Non-pigmented ciliary epithelial cell (primary cell): ENCODE measurements around the gene LRGUK.
"Not testable (repeated sequence)": the region's sequence is repeated elsewhere in the genome, so short reads cannot be mapped to it uniquely, and the experiment has no call there.

Experiments used
- DNase-seq: peaks from one replicate; pipeline ENCODE4 v3.0.0-alpha.2; 2010; ENCODE audit warnings: low read depth

The LRGUK gene

DNA sequence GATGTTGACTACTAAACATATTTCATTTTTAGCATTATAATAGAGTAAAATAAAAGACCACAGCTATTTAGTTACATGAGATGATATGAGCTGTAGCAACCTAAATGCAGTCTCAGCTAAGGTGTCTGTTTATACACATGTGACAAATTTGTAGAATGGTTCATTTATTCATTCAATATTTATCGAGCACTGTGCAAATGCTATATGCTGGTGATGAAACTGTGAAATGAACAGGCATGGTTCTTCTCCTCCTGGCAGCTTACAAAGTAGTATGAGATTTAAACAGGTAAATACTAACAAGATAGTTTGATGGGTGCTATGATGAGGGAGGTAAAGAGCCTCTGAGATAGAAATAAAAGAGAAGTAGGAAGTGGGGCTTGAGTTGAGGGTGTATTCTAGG, 60.8 kb downstream of the LRGUK start:
- no peak for DNase-seq

DNA sequence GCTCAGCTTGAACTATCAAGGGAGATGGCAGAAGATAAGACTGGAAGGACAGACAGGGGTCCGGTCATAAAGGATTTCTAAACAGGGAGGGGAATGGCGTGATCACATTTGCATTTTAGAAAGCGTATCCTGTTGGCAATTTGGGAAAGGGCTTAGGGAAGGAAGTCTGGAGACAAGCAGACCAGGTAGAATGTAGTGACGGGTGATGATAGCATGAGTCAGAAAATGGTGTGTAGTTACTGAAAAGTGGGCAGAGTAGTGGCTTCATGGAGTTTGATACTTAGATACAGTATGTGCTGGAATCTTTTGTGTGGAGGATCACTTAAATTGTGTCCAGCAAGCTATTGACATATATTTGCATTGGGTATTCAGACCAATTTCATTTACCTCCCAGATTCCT, 61.2 kb downstream of the LRGUK start:
- no peak for DNase-seq

DNA sequence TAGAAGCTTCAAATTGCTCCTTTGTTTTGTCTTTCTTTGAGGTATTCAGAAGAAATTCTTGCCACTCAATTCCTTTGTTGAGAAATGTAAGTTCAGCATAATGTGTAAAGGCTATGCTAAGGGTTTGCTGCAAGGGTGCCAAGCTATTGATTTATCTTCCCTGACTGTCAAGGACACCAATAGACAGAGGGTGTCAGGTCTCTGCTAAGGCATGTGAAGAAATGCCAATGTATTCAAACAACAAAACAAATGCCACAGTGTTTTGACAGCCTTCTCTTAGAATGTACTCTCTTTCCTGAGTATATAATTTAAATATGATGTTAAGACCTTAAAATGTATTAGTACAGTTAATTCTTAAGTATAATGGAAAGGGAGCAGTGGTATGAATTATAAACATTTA, 62.4 kb downstream of the LRGUK start:
- no peak for DNase-seq

DNA sequence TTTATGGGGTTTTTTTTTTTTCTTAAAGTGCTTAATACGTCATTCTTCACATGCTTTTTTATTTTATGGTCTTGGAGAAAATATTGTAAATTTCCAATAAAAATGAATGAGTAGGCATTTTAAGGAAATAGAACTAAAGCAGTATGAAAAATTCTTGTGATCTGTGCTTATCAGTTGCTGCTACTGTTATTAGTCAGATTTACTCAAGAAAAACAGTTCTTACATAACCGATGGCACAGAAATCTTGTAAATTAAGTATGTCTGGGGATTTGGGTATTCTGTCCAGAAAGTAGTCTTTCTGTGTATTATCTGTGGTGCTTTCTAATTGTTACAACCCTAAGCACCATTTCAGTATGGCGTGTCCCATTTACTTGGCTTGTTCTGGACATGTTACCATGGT, 64.7 kb downstream of the LRGUK start:
- no peak for DNase-seq

DNA sequence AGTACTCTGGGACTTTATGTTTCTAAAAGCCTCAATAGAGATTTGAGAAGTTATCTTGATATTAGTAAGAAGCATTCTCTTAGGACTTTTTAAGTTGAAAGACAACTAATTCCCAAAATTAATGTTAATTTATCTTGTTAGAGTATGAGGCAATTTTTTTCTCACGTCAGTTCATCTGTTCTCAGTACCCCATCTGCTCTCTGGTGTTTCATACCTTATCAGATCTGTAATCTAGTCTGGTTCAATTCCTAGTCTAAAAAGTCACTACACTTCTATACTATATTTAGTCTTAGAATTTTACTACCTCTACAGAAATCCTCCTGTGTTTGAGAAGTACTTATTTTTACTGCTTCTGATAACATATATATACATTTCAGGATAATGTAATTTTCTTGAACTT, 66.1 kb downstream of the LRGUK start:
- no peak for DNase-seq

DNA sequence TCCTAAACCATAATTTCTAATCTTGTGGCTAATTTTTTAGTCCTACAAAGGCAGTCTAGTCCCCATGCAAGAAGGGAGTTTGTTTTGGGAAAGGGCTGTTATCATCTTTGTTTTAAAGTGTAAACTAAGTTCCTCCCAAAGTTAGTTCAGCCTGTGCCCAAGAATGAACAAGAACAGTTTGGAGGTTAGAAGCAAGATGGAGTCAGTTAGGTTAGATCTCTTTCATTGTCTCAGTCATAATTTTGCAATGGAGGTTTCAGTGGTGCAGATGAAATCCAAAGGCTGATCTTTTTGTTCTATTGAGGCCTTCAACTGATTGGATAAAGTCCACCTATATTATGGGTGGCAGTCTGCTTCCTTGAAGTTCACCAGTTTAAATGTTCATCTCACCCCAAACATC, 68.1 kb downstream of the LRGUK start:
- DNase-seq: no peak

DNA sequence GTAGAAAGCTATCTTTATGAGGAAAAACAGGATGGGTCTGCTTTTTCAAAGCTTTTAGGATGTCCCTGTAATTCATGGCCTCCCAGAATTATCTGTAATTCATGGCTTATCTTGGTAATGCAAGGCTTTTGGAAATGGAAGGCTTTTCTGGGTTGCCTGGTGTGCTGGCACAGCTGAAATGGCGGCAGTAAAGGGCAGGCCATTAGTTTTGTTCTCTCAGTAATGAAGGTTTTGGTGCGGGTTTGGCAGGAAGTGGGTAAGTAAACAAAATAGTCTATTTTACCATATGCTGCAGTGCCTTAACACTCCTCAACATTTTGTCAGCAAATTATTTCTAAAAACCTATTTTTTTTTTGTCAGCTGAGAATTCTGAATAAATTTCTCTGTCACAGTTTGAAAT, 69.3 kb downstream of the LRGUK start:
- DNase-seq: no peak

DNA sequence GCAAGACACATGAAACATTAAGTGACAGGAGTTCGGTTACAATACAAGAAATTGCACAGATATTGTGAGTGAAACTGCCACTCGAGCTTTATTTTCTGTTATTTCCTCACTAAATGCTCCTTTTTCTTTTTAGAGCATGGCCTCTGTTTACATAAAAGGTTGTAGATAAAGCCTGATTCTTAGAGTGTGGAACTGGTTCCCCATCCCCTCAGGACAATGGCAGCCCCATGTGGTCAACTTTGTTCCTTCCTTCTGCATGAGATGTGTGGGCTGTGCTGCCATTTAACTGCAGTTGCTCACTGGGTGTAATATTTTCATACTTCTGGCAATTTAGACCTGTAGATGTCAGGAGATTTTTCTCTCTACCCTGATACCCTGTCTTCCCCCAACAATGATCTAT, 70.2 kb downstream of the LRGUK start:
- no peak for DNase-seq

DNA sequence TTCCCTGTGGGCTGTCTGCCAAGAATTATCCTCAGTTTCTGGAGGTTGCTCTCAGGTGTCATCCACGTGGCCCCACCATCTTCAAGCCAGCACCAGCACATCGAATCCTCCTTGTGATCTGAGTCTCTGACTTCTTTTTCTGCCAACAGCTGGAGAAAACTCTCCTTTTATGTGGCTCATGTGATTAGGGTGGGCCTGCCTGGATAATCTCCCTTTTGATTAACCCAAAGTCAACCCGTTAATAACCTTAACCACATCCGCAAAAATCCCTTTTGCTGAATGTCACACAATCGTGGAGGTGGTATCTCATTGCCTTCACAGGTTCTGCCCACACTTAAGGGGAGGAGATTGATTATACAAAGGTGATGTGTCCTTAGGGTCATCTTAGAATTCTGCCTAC, 73.8 kb downstream of the LRGUK start:
- DNase-seq: no peak

DNA sequence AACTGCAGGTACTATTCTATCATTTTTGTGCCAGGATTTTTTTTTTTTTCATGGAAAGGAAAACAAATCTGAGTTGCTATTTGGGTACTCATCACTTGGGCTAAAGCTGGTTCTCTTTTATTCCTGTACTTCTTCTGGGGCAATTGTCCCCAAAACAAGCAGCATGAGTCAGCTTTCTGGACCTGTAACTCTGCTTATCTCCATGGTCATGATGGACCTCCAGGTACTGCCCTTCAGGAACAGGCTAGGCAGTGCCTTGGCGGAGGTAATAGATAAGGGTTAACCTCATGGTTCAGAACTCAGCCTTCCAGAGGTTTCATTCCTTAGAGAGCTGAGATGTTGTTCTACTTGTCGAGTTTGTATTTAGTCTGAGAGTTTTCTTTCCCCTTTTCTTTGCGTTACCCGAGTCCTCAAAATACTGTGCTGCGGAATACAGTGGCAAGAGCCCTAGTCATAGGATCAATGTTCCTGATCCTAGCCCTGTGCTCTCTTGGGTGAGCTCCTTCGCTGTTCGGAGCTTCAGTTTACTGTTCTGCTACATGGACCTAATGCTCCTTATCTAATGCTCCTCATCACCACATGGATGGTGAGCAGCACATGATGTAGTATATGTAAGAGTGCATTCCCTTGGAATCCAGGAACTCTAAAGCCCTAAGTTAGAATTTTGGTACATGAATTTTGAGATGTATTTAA, 74.6 kb downstream of the LRGUK start:
- no peak for DNase-seq

DNA sequence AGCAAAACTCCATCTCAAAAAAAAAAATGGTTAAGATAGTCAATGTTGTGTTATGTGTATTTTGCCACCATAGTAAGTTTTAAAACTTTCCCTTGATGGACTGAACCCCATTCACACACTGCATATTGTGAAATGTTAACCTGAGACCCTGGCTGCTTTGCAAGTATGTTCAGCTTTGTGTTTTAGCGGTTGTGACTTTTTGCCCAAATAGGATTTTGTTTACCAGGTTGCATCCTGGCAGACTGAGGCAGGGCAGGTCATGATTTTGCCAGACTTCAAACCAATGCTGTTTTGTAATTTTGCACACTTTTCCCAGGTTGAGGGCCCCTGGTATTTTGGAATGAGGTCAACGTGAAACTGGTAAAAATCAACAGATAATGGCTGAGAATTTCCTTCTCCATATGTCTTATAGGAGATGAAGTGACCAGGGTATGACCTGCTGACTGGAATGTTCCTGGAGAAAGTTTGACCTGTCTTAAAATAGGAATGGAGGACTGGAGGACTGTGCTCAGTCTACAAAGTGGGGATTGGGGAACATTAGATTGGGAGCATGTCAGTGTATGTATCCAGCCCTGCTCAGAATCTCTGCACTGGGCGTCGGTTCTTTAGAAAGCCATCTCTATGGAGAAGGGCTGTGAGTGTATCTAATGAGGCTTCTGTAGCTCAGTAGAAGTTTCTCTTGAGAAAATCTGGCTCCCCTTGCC, 76.2 kb downstream of the LRGUK start:
- no peak for DNase-seq

DNA sequence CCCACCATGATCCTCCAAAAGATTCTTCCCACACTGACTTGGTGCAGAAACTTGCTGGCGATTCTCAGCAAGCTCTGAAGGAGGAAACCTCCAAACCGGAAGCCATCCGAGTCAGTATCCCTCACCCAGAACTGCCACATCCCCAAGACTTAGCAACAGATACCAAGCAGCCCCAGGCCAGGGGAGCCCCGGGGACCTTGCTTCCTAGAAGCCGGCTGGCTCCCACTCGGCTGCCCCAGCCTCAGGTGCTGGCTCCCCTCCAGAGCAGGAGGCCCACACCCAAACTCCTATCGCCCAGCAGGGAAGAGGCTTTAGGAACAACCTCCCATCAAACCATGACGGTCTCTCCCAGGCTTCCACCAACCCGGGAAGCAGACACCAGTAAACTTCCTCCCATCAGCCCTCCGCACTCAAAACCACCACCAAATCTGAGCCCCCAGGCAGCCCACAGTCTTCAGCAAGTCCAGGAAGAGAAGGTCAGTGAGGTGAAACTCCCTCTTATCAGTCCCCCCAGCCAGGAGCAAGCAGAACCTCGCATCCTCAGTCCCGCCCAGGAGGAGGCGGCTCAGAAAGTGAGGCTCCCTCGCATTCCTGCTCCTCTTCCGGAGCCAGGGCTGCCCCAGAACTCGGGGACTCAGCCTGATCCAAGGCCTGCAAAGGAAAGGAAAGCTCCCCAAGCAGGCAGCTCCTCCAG, 82.3 kb downstream of the LRGUK start:
- no peak for DNase-seq

DNA sequence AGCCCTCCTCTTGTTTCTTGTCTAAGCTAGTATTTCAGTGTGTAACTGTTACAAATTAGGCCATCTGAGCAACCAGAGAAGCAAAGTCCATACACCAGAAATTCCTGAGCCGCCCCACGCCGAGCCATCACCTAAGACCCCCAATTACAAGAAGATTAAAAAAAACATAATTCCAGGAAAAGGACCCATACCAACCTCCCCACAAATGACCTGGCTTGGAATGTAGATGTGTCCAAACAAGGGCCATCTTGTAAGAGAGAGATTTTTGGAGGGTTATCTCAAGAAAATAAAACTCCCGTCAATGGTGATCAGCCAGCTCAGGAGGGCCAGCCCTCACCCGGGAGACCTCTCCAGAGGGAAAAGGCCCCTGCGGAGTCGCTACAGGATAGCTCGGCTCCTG, 83.1 kb downstream of the LRGUK start:
- DNase-seq: no peak

DNA sequence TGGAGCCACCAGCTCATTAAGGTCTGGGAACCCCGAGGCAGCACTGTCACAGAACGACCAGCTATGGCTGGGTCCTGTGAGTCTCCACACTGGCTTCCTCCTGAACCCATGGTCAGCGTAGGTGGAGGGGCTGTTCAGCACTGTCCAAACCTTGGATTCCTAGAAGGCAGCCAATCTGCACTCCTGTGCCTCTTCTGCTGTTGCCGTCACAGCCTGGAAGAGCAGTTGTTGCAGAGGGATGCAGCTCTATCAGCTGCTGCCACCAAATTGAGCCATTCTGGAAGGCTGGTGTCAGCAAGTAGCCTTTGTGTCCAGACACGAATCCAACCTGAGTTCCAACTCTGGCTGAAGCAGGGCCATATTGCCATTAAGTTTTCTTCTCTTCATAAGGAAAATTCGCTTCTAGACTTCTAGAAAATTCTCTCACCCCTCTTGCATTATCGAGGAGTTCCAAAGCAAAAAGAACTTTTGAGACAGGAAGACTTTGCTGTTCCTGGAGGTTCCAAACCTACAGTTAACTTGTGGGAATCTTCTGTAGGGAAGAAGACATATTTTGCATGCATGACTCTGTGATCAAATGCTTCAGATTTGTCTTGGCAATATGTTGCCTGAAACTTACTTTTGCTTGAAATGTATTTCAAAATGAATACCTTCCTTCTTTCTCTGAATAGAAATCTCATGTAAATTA, 84.0 kb downstream of the LRGUK start:
- no peak for DNase-seq

DNA sequence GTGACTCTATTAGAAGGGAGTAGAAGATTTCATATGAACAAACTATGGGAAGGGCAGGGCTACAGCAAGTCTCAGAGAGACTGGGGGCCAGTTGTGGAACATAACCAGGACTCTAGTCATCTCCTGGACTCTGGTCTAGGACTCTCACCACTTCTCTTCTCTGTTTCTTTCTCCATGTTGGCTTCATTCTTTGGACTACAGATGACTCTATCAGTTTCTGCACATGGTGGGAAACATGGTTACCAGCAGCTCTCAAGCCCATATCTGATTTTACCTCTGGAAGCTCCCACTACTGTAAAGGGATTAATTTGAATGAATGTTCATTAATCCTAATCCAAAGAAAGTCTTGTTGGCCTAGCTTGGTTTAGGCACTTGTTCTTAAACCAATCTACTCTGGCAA, 84.7 kb downstream of the LRGUK start:
- no peak for DNase-seq

DNA sequence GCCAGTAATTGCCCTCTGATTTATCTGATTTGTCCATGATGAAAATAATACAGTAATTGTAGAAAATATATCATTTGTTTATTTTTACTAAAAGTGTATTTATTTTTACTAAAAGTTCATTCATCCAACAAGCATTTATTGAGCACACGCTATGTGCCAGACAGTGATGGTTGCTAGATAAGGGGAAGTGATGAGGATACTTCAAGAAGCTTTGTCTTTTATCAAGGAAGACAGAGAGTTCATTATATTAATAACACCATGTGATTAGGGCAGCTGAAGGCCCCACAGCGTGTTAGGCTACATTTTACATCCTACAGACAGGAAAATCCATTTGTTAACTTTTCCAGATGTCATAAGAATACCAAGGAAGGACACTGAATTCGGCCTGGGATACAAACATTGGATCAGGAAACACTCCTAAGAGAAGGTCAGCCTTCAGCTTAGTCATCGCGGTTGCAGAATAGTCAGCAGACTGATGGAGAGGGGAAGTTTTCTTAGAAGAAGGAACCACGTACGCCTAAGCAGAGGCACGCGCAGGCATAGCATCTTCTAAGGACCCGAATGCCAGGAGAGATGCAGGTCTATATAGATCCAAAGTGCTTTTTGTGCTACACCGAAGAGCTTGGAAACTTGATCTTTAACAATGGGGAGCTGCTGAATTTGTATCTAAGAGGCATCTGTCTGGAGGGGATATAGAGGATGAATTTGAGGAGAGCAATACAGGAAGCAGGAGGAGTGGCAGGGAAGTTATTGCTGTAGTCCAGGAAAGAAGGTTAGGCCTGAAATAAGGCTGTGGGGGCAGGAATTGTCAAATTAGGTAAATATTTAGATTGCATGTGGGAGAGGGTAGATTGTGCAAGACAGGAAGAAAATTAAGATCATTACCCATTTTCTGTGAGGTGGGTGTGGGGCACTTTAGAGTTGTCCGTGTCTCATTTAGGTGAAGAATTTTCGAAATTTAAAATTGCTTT, 85.7 kb downstream of the LRGUK start:
- no peak for DNase-seq

DNA sequence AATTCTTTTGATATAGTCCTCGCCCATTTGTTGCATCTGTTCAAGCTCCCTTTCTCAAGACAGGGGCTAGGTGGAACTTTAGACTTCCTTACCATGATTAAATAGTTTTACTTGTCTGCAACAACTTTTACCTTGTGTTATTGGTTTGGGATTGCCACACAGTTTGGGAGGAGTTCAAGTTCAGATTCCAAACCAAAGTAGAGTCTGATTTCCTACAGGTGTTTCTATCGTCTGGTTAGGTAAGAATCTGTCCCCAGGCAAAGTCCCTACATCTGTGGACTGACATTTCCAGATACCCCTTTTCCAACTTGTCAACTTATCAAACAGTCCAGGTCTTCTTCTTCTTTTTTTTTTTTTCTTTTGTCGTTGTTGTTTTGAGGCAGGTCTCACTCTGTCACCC, 93.1 kb downstream of the LRGUK start:
- no peak for DNase-seq

DNA sequence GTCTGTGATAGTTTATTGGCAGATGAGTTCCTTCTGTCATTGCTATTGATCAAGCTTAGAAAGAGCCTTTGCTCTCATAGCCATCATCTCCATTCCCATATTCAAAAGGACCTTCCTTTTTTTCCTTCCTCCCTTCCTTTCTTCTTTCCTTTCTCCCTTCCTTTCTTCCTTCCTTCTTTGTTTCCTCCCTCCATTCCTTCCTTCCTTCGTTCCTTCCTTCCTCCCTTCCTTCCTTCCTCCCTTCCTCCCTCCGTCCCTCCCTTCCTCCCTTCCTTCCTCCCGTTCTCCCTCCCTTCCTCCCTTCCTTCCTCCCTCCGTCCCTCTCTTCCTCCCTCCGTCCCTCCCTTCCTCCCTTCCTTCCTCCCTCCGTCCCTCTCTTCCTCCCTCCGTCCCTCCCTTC, 104.2 kb downstream of the LRGUK start:
- DNase-seq: not testable (repeated sequence)

DNA sequence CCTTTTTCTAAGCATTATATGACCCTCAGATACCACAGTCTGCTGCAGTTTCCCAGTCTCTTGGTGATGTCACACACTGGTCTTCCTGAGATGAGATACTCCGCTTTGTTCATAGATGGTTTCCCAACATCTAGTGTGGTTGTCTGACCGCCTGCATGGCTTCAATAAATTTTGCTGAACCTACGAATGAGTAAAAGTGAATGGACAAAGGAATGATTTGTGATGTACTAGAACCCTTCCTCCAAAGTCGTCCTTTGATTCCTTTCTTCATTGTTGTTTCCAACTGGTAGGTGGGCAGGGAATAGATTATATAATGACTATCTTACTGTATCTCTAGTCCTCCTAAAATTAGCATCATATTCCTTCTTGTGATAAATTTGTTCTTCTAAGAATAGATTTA, 107.1 kb downstream of the LRGUK start:
- DNase-seq: no peak

DNA sequence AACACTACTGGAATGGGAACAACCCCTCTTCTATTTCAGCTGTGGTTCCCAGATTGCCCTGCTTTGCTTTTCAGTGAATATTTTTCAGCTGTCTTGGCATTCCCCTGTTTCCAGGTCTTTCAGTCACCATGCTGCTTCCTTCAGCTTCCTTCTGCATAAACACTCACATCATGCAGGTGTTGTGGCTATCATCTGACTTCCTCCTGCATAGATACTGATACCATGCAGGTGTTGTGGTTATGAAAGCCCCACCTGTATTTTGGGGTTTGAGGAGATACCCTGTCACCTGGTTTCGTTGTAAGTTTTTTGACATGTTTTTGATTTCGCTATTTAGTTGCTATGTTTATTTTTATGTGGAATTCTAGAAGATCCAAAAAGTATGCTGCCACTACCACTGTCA, 118.1 kb downstream of the LRGUK start:
- no peak for DNase-seq

DNA sequence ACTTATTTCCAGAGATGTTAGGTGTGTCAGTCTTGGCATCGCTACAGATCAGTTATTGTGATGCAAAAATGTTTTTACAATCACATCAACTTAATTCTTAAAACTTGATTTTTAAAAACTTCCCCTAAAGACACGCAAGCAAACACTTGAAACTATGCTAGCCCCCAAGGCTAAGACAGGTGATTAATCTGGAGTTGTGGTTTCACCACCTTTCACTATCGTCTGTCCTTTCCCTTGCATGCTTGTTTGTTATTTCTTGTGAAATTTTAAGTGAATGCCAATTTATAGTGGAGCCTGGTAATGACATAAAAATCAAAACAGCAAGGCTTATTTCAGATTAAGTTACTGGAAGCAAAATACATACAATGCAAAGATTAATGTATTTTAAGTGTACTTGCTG, 119.2 kb downstream of the LRGUK start:
- no peak for DNase-seq

DNA sequence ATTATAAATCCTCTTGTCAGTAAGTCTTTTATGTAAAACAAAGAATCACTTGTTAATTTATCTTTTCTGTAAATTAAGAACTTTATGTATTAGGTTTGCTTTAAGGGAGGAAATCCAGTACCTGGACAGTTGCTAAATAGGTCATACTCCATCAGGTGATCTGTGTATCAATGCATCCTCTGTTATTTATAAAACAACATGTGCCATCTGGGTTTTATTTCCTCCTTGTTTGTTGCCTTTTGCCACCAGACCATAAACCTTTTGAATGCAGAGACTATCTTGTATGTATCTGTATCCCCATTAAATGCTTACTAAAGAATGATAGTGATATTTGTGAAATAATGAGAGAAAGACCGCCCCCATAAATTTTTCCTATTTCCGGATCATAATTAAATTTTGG, 119.6 kb downstream of the LRGUK start:
- no peak for DNase-seq
